OCI-LY7 (cell line): Measurements from ENCODE around the gene ITPRID1. TPM values are rescaled to one million over a fixed set of nuclear protein-coding genes. Genes with fewer than 3 reads are reported as not detected.

Experiments used
- BruUV-seq: library from RNA; stranded (reverse); fragments of 400-500 nt; replicated peaks from 2 replicates; lab custom pipeline; 2021; lab: Mats Ljungman, UMichigan
- CTCF ChIA-PET: fragments of 300-600 bp; sonication (Branson Sonifier 250); formaldehyde crosslinking; loops from one replicate; lab custom pipeline; 2022; ENCODE audit warnings: antibody characterized with exemption; ENCODE audit not compliant: unreplicated experiment; lab: Charles Lee
- POLR2A ChIA-PET: fragments of 300-600 bp; sonication (Branson Sonifier 250); formaldehyde crosslinking; loops from one replicate; lab custom pipeline; 2022; ENCODE audit warnings: antibody characterized with exemption; lab: Charles Lee
- DNase-seq: peaks from one replicate; pipeline ENCODE4 v3.0.0-alpha.2; 2015; ENCODE audit warnings: low spot score
- H2AFZ ChIP-seq: fragments of 200-600 bp; sonication (generic), shearing (Covaris generic); 2 replicates; pipeline ENCODE4 v1.6.1; 2014; ENCODE audit warnings: mild to moderate bottlenecking, antibody characterized with exemption, low read length, moderate library complexity
- H3K27ac ChIP-seq: fragments of 200-600 bp; sonication (generic); 2 replicates; pipeline ENCODE4 v1.5.1; 2014; ENCODE audit warnings: mixed run types, low read depth, mild to moderate bottlenecking, moderate library complexity, low read length, inconsistent platforms; ENCODE audit not compliant: poor library complexity, severe bottlenecking
- H3K36me3 ChIP-seq: fragments of 200-600 bp; sonication (generic); 2 replicates; pipeline ENCODE4 v1.6.1; 2014; ENCODE audit warnings: mild to moderate bottlenecking, antibody characterized with exemption, low read length, moderate library complexity, mixed read lengths; ENCODE audit not compliant: insufficient read depth
- H3K4me1 ChIP-seq: fragments of 200-600 bp; sonication (generic); 2 replicates; pipeline ENCODE4 v1.5.1; 2014; ENCODE audit warnings: mild to moderate bottlenecking, low read length; ENCODE audit not compliant: insufficient read depth, poor library complexity, severe bottlenecking
- H3K4me2 ChIP-seq: fragments of 200-600 bp; sonication (generic); 2 replicates; pipeline ENCODE4 v1.6.1; 2014; ENCODE audit warnings: mild to moderate bottlenecking, low read length
- H3K4me3 ChIP-seq: fragments of 200-600 bp; sonication (generic); 2 replicates; pipeline ENCODE4 v1.5.1; 2014; ENCODE audit warnings: mild to moderate bottlenecking, low read depth, low read length; ENCODE audit not compliant: poor library complexity, severe bottlenecking
- H3K79me2 ChIP-seq: fragments of 200-600 bp; sonication (generic); 2 replicates; pipeline ENCODE4 v1.6.1; 2016; ENCODE audit warnings: low read depth, mild to moderate bottlenecking, low read length, moderate library complexity, mixed read lengths; ENCODE audit not compliant: insufficient read depth
- H3K9me2 ChIP-seq: fragments of 200-600 bp; sonication (generic); 2 replicates; pipeline ENCODE4 v1.6.1; 2016; ENCODE audit warnings: mild to moderate bottlenecking, low read length, mixed read lengths; ENCODE audit not compliant: insufficient read depth
- H3K9me3 ChIP-seq: fragments of 200-600 bp; sonication (generic); 2 replicates; pipeline ENCODE4 v1.6.1; 2014; ENCODE audit warnings: mild to moderate bottlenecking, mixed run types, low read length, mixed read lengths
- H4K20me1 ChIP-seq: fragments of 200-600 bp; sonication (generic); 2 replicates; pipeline ENCODE4 v1.6.1; 2014; ENCODE audit warnings: mild to moderate bottlenecking, antibody characterized with exemption, low read length, moderate library complexity, mixed read lengths; ENCODE audit not compliant: insufficient read depth
- CTCF ChIP-seq: fragments of 200-600 bp; sonication (generic); conservative IDR thresholded peaks from 2 replicates; pipeline ENCODE4 v1.5.1; 2014; ENCODE audit warnings: mild to moderate bottlenecking, antibody characterized with exemption, low read length, moderate library complexity, mixed read lengths
- EZH2phosphoT487 ChIP-seq: fragments of 200-600 bp; sonication (generic); IDR thresholded peaks from 2 replicates; pipeline ENCODE4 v1.6.1; 2018; ENCODE audit warnings: low read depth, borderline replicate concordance, mild to moderate bottlenecking, mixed run types, antibody characterized with exemption, low read length, moderate library complexity, mixed read lengths
- intact Hi-C: fragments of 100-400 bp; cut with micrococcal nuclease; formaldehyde crosslinking; loops from one replicate; pipeline ENCODE4 v1.10.0; 2022; ENCODE audit not compliant: unreplicated experiment
- total RNA-seq, 2 experiments: library from RNA; depleted of rRNA in 1 of 2; stranded (reverse); fragments of >200 nt in 1 of 2; shearing (Covaris generic) in 1 of 2; gene quantifications; 2 replicates each; pipeline ENCODE4 v1.2.3, GENCODE V29; 2014 to 2022

Gene ITPRID1
- total RNA-seq, 2 experiments from 2014 or later: not detected

- no peaks in the 10 kb centered on the region for H4K20me1 ChIP-seq
These were observed 37.7 kb upstream of the ITPRID1 start for GRCh38 chr7:31476073-31476745.

GRCh38 chr7:31476941-31477677 is 36.8 kb upstream of the ITPRID1 start:
- intact Hi-C loops: no loop called here

More at GRCh38 chr7:31476073-31476745, 37.7 kb upstream of the ITPRID1 start:
- Histone ChIP-seq H3K4me2 (no peak overlapping the region), H3K36me3 (no peaks in the 10 kb centered on the region), H3K9me3 (no peaks in the 10 kb centered on the region), H3K79me2 (no peaks in the 10 kb centered on the region), H2AFZ (no peak overlapping the region), H3K9me2 (no peaks in the 10 kb centered on the region), H3K27ac (no peak overlapping the region), H3K4me3 (no peak overlapping the region), H3K4me1 (no peaks in the 10 kb centered on the region)
- ChIA-PET POLR2A (no interaction called here), CTCF (no interaction called here)
- DNase-seq: no peak
- BruUV-seq: no TSS peak
- intact Hi-C loops: no loop called here
- TF ChIP-seq CTCF (no peak), EZH2phosphoT487 (no peak)

More at GRCh38 chr7:31476941-31477677, 36.8 kb upstream of the ITPRID1 start:
- no peak overlapping the region for H3K27ac ChIP-seq
- no TSS peak for BruUV-seq
- H3K4me3 ChIP-seq: no peak overlapping the region
- TF ChIP-seq EZH2phosphoT487 (no peak), CTCF (no peak)
- no peaks in the 10 kb centered on the region for H3K4me1 ChIP-seq
- H4K20me1 ChIP-seq: no peaks in the 10 kb centered on the region
- no peaks in the 10 kb centered on the region for H3K36me3 ChIP-seq
- CTCF ChIA-PET: no interaction called here
- H3K4me2 ChIP-seq: no peak overlapping the region
- H3K9me3 ChIP-seq: no peaks in the 10 kb centered on the region
- no peaks in the 10 kb centered on the region for H3K9me2 ChIP-seq
- POLR2A ChIA-PET: no interaction called here
- H2AFZ ChIP-seq: no peak overlapping the region
- no peaks in the 10 kb centered on the region for H3K79me2 ChIP-seq
- no peak for DNase-seq
